GM12878 (cell line): ENCODE results near the gene XDH. TPM values are rescaled to one million over a fixed set of nuclear protein-coding genes. Genes with fewer than 3 reads are reported as not detected.

ENCODE experiments used
- ATAC-seq: fragments of 200-7000 bp; cut with Tn5 transposase; 3 replicates; pipeline ENCODE4 v1.9.1; 2020; ENCODE audit warnings: mild to moderate bottlenecking, moderate library complexity
- BruUV-seq: library from RNA; stranded (reverse); fragments of 400-500 nt; replicated peaks from 2 replicates; lab custom pipeline; 2021; lab: Mats Ljungman, UMichigan
- CTCF ChIA-PET: fragments of 300-600 bp; sonication (Branson Sonifier 250); formaldehyde crosslinking; extraction: SDS; loops from one replicate; lab custom pipeline; 2021; ENCODE audit warnings: inconsistent platforms; lab: Yijun Ruan, JAX
- POLR2A ChIA-PET: fragments of 350-600 bp; formaldehyde crosslinking; extraction: SDS; loops from one replicate; lab custom pipeline; 2021; ENCODE audit warnings: inconsistent platforms; lab: Charles Lee
- RAD21 ChIA-PET: fragments of 300-600 bp; sonication (Branson Sonifier 250); formaldehyde crosslinking; loops from one replicate; lab custom pipeline; 2023; ENCODE audit warnings: antibody characterized with exemption; ENCODE audit not compliant: unreplicated experiment; lab: Charles Lee
- SMC1A ChIA-PET: fragments of 300-600 bp; sonication (Branson Sonifier 250); formaldehyde crosslinking; loops from one replicate; lab custom pipeline; 2023; ENCODE audit not compliant: unreplicated experiment, uncharacterized antibody; lab: Charles Lee
- DNase-seq: peaks from one replicate; pipeline ENCODE4 v3.0.0-alpha.2; 2011; ENCODE audit warnings: low read depth, low spot score
- FAIRE-seq: peaks from 3 replicates; lab custom pipeline; 2011; peaks lifted over from hg19 to GRCh38; lab: Jason Lieb, UNC
- H2AFZ ChIP-seq: 2 replicates; pipeline ENCODE4 v1.6.0; 2011; ENCODE audit warnings: low read depth, low read length, control low read depth; ENCODE audit not compliant: control insufficient read depth
- H3K27ac ChIP-seq: 2 replicates; pipeline ENCODE4 v1.5.1; 2011; ENCODE audit warnings: control low read depth; ENCODE audit not compliant: control insufficient read depth, insufficient read depth
- H3K27me3 ChIP-seq, 2 experiments: replicated peaks in 1 of 2; 2 replicates each; pipeline versions ENCODE4 v1.6.0 to v1.6.1; 2011; ENCODE audit warnings: low read length in 1 of 2; ENCODE audit not compliant: control insufficient read depth in 2 of 2, insufficient read depth in 2 of 2
- H3K36me3 ChIP-seq, 2 experiments: 2 replicates each; pipeline ENCODE4 v1.5.1; 2011; ENCODE audit warnings: low read length in 1 of 2; ENCODE audit not compliant: control insufficient read depth in 2 of 2, insufficient read depth in 2 of 2
- H3K4me1 ChIP-seq: 2 replicates; pipeline ENCODE4 v1.6.1; 2011; ENCODE audit warnings: mild to moderate bottlenecking, low read length, moderate library complexity, mixed read lengths; ENCODE audit not compliant: control insufficient read depth, insufficient read depth
- H3K4me2 ChIP-seq: 2 replicates; pipeline ENCODE4 v1.6.0; 2011; ENCODE audit warnings: control low read depth; ENCODE audit not compliant: control insufficient read depth, insufficient read depth
- H3K4me3 ChIP-seq: fragments of 200-600 bp; sonication (generic); 2 replicates; pipeline ENCODE4 v1.5.1; 2016
- H3K79me2 ChIP-seq: 2 replicates; pipeline ENCODE4 v1.6.0; 2011; ENCODE audit warnings: low read length; ENCODE audit not compliant: control insufficient read depth, insufficient read depth
- H3K9ac ChIP-seq: 2 replicates; pipeline ENCODE4 v1.8.0; 2011; ENCODE audit warnings: low read length, control low read depth, mixed read lengths; ENCODE audit not compliant: control insufficient read depth, insufficient read depth
- H3K9me3 ChIP-seq: replicated peaks from 3 replicates; pipeline ENCODE4 v1.5.1; 2011; ENCODE audit warnings: mild to moderate bottlenecking, low read length; ENCODE audit not compliant: control insufficient read depth, insufficient read depth
- H4K20me1 ChIP-seq: 2 replicates; pipeline ENCODE4 v1.6.0; 2011; ENCODE audit not compliant: control insufficient read depth, insufficient read depth
- ATF3 ChIP-seq: IDR thresholded peaks from 2 replicates; pipeline ENCODE4 v1.6.1; 2011; ENCODE audit warnings: low read depth, mild to moderate bottlenecking, low read length, moderate library complexity, borderline replicate concordance; ENCODE audit errors: extremely low read depth
- BCL3 ChIP-seq: IDR thresholded peaks from 2 replicates; pipeline ENCODE4 v1.6.1; 2011; ENCODE audit warnings: borderline replicate concordance, low read depth, mild to moderate bottlenecking, moderate library complexity, low read length; ENCODE audit not compliant: insufficient read depth, poor library complexity, severe bottlenecking
- CREB1 ChIP-seq: IDR thresholded peaks from 2 replicates; pipeline ENCODE4 v1.6.1; 2012; ENCODE audit warnings: low read depth, mild to moderate bottlenecking, inconsistent platforms
- FOS ChIP-seq: IDR thresholded peaks from 3 replicates; pipeline ENCODE4 v1.6.1; 2011; ENCODE audit warnings: borderline replicate concordance; ENCODE audit not compliant: insufficient read length; ENCODE audit errors: extremely low read depth
- GABPA ChIP-seq: IDR thresholded peaks from 2 replicates; pipeline ENCODE4 v1.6.1; 2014; ENCODE audit warnings: antibody characterized with exemption, low read depth, mild to moderate bottlenecking, inconsistent platforms
- IRF5 ChIP-seq: fragments of 450-650 bp; IDR thresholded peaks from 2 replicates; pipeline ENCODE4 v1.6.1; 2017; ENCODE audit warnings: borderline replicate concordance
- MEF2A ChIP-seq: IDR thresholded peaks from 2 replicates; pipeline ENCODE4 v1.6.1; 2011; ENCODE audit warnings: low read depth, mild to moderate bottlenecking, low read length, moderate library complexity; ENCODE audit not compliant: insufficient read depth
- NBN ChIP-seq: fragments of 450-650 bp; IDR thresholded peaks from 2 replicates; pipeline ENCODE4 v1.6.1; 2016
- SPI1 ChIP-seq: IDR thresholded peaks from 2 replicates; pipeline ENCODE4 v1.6.1; 2011; ENCODE audit warnings: low read depth, mild to moderate bottlenecking, low read length, moderate library complexity, borderline replicate concordance; ENCODE audit not compliant: insufficient read depth
- TAF1 ChIP-seq: IDR thresholded peaks from 2 replicates; pipeline ENCODE4 v1.6.1; 2011; ENCODE audit warnings: mild to moderate bottlenecking, low read depth, low read length, borderline replicate concordance
- TCF3 ChIP-seq: IDR thresholded peaks from 2 replicates; pipeline ENCODE4 v1.6.1; 2012; ENCODE audit warnings: low read depth, mild to moderate bottlenecking, low read length, borderline replicate concordance; ENCODE audit not compliant: insufficient read depth
- YY1 ChIP-seq: IDR thresholded peaks from 2 replicates; pipeline ENCODE4 v1.6.1; 2011; ENCODE audit warnings: low read depth, mild to moderate bottlenecking, low read length
- ZBED1 ChIP-seq: IDR thresholded peaks from 2 replicates; pipeline ENCODE4 v1.6.1; 2016; ENCODE audit warnings: borderline replicate concordance
- WGBS: methylation state at CpG from one replicate; pipeline ENCODE4 v1.1.6; 2016; ENCODE audit warnings: low lambda C conversion rate; ENCODE audit not compliant: insufficient replicate concordance, insufficient coverage; ENCODE audit errors: missing lambda C conversion rate; 5-methylcytosine and 5-hydroxymethylcytosine counted together
- in situ Hi-C: fragments of 300-500 bp; cut with MboI; formaldehyde crosslinking; loops from 9 replicates; pipeline ENCODE4 v1.14.3; 2018; ENCODE audit warnings: mixed read lengths
- intact Hi-C: fragments of 100-400 bp; cut with micrococcal nuclease; formaldehyde crosslinking; loops from one replicate; pipeline ENCODE4 v1.14.2; 2022; ENCODE audit not compliant: unreplicated experiment
- polyA plus RNA-seq, 11 experiments: library from polyadenylated mRNA; depleted of rRNA in 4 of 11; unstranded in 6 of 11; stranded (reverse) in 5 of 11; fragments of >200 nt; fragmentation: Nextera tagmentation in 4 of 11; fragmentation: Illumina TruSeq in 1 of 11; extraction: Ambion mirVana in 4 of 11; extraction: Trizol in 1 of 11; gene quantifications; 1 replicate in 1 of 11; 2 replicates in 10 of 11; pipeline versions ENCODE4 v1.2.1 to v1.2.3, GENCODE V29; 2011 to 2016; ENCODE audit warnings: inconsistent platforms in 2 of 11, missing spikeins in 2 of 11, low read depth in 1 of 11
- total RNA-seq, 4 experiments: library from RNA; depleted of rRNA in 3 of 4; stranded (reverse); fragments of >200 nt in 3 of 4; fragmentation: Illumina TruSeq in 1 of 4; extraction: Trizol in 1 of 4; gene quantifications; 2 replicates each; pipeline versions ENCODE4 v1.2.1 to v1.2.3, GENCODE V29; 2013 to 2021

Gene XDH
- total and polyA plus RNA-seq, 10 of the 15 experiments (the other 5 are each of a cell fraction or from before 2014, with no cell fraction given) = 0.01 TPM; not detected in 9

GRCh38 chr2:31386172-31386571 lies 28.4 kb downstream of the XDH start:
- Histone ChIP-seq H3K79me2 (no peaks in the 10 kb centered on the region), H3K27me3 (no peaks in the 10 kb centered on the region; a peak in 1 of 4 replicates), H3K4me1 (no peaks in the 10 kb centered on the region), H3K27ac (no peak overlapping the region), H3K4me2 (no peak overlapping the region), H3K36me3 (no peaks in the 10 kb centered on the region), H2AFZ (no peak overlapping the region), H4K20me1 (no peaks in the 10 kb centered on the region), H3K9me3 (no peaks in the 10 kb centered on the region), H3K9ac (no peak overlapping the region), H3K4me3 (no peak overlapping the region)
- CTCF ChIA-PET = no interaction called here
- WGBS = 53% methylated on average over 6 of the region's 7 CpGs
- BruUV-seq = no TSS peak
- DNase-seq (no peak), ATAC-seq (no peak), FAIRE-seq (no peak)
- TF ChIP-seq MEF2A (no peak), BCL3 (no peak), ATF3 (no peak), GABPA (no peak), FOS (no peak), TCF3 (no peak), ZBED1 (no peak), CREB1 (no peak), YY1 (no peak), SPI1 (no peak), TAF1 (no peak), IRF5 (no peak), NBN (no peak)
- POLR2A ChIA-PET = no interaction called here
- intact Hi-C loops = no loop called here
- in situ Hi-C loops = no loop called here
- RAD21 ChIA-PET = no interaction called here
- SMC1A ChIA-PET = no interaction called here
